Adrenal gland (tissue), 5 donors: ENCODE measurements around the gene FAM237B.

Source experiments
- POLR2A ChIP-seq, 2 donors: fragments of 450-650 bp; IDR thresholded peaks; one replicate each; pipeline ENCODE4 v1.6.1; 2017; ENCODE audit warnings: antibody characterized with exemption in 2 of 2, mild to moderate bottlenecking in 2 of 2, moderate library complexity in 1 of 2
- TF ChIP-seq, protein P1 (sequence below), 6 experiments: fragments of 450-650 bp in 4 of 6; fragments of 200-600 bp in 2 of 6; sonication (generic) in 1 of 6; IDR thresholded peaks; 1 replicate in 5 of 6; 2 replicates in 1 of 6; pipeline versions ENCODE4 v1.5.1 to v1.8.0; 2016 to 2021; ENCODE audit warnings: antibody characterized with exemption in 6 of 6, mild to moderate bottlenecking in 2 of 6, moderate library complexity in 1 of 6
- donor health status: DM: no; HTN: no; CAD: no.

DNA sequence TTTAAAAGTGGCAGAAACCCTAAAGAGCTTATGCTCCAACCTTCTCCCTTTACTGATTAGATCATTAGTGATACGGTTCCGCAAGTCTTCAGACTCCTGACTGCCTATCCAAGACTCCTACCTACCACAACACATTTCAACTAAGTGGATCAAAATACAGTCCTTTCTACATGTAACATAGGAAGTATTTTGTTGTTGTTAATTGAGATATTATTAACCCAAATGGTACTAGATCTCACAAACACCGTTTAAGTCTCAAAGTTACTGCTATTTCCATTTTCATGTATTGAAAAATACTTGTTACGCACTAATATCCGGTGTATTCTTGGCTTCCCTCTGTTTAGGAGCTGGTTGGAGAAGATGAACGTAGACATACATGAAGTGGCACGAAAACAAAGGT is 1.1 kb downstream of the FAM237B start:
- TF ChIP-seq, protein P1, sequence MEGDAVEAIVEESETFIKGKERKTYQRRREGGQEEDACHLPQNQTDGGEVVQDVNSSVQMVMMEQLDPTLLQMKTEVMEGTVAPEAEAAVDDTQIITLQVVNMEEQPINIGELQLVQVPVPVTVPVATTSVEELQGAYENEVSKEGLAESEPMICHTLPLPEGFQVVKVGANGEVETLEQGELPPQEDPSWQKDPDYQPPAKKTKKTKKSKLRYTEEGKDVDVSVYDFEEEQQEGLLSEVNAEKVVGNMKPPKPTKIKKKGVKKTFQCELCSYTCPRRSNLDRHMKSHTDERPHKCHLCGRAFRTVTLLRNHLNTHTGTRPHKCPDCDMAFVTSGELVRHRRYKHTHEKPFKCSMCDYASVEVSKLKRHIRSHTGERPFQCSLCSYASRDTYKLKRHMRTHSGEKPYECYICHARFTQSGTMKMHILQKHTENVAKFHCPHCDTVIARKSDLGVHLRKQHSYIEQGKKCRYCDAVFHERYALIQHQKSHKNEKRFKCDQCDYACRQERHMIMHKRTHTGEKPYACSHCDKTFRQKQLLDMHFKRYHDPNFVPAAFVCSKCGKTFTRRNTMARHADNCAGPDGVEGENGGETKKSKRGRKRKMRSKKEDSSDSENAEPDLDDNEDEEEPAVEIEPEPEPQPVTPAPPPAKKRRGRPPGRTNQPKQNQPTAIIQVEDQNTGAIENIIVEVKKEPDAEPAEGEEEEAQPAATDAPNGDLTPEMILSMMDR (IDR thresholded peaks at IDR 0.05): no peak
- TF ChIP-seq POLR2A (IDR thresholded peaks at IDR 0.05): no peak
